KG1 (cell line): ENCODE measurements around the gene PIEZO2.
"Not testable (repeated sequence)": the region's sequence is repeated elsewhere in the genome, so short reads cannot be mapped to it uniquely, and the experiment has no call there.

Source experiments
- DNase-seq: peaks from one replicate; lab custom pipeline; 2025; lab: John Stamatoyannopoulos, UW

Gene PIEZO2

DNA sequence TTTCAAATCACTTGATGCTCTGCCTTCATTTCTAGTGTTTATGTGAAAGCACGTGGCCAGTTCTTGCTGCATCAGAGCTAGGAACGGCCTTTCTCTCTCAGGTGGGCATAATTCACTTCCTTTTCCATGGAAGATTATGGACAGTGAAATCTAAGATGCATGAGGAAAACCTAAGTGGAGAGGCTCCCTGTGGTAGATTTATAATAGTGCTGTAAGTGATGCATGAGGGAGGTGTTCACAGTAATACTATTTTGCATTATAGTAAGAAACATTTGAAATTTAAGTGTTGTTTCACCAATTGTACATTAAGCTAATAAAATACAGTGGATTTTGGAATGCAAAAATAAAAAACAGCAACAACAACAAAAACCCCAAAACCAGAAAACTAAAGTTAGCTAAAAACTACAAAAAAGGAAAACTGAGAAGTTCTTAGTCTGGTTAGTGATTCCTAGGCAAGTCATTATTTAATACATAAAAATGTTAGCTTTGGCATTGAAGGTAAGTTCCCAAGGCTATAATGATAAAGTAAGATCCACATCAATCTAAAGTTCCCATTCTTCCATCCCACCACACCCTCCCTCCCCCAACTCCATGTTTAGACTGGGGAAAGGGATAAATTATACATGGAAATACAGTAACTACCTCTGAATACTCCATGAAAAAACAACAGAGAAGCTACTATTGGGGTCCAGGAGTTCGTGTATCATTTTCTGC, 469.7 kb downstream of the PIEZO2 start:
- DNase-seq, result no peak

GRCh38 chr18:10671441-10671840, 477.9 kb downstream of the PIEZO2 start:
- no peak for DNase-seq

DNA sequence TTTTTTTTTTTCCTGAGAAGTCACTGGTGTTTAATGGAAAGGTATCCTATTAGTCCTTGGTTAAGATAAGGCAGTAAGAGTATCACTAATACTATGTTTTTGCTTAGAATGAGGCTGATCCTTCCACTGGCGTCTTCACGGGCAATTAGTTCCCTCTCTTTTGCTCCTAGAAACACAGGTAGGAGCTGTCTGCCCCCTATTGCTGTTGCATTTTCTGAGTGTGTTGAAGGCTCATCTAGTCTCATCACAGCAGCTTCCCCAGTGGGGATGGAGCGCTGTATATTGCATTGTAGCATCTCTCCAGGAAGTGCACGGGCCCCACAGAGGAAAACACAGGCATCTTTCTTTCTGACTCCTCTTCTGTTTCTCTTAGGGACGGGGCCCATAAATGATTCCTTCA, 478.5 kb downstream of the PIEZO2 start:
- no peak for DNase-seq

- no peak for DNase-seq
Observed at GRCh38 chr18:10669441-10670100, 479.8 kb downstream of the PIEZO2 start.

DNA sequence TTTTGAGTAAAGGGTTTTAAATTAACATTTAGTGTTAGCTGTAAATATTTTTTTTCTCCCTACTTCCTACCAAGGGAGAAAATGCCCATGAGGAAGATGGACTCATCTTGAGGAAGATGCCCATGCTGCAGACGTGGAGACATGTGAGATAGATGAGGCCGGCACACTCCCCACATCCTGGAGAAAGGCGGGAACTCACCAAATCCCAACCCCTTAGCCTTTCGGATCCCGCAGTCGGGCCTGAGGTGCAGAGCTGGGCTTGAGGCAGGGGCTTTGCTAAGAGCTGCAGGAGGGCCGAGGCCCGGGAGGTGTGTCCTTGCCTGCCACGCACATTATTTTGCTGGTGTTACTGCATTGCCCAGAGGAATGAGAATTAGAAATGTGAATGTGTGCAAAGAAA, 485.6 kb downstream of the PIEZO2 start:
- DNase-seq, result no peak

DNA sequence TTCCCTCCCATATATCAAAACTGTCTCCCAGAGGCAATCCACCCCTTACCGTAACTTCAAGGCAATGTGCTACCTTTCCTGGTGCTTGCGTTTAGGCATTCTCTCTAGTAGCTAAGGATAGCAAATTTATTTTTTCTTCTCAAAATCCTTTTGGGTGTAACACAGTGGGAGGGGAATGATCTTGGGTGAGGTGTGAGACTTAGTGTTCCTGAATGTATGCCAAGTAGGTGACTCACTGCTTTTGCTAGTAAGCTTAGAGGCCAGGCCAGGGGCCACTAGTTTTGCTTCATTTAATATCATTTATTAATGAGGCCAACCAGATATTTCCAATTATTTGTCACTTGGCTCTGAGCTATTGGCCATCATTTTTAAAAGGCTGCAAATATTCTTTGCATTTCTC, 488.1 kb downstream of the PIEZO2 start:
- no peak for DNase-seq

- DNase-seq, result no peak
Observed at GRCh38 chr18:10660179-10660884, 489.0 kb downstream of the PIEZO2 start.

- no peak for DNase-seq
Observed at GRCh38 chr18:10659594-10659993, 489.8 kb downstream of the PIEZO2 start.

- DNase-seq, result no peak
Observed at GRCh38 chr18:10659000-10659399, 490.4 kb downstream of the PIEZO2 start.

GRCh38 chr18:10644003-10644402, 505.4 kb downstream of the PIEZO2 start:
- DNase-seq, result not testable (repeated sequence)

DNA sequence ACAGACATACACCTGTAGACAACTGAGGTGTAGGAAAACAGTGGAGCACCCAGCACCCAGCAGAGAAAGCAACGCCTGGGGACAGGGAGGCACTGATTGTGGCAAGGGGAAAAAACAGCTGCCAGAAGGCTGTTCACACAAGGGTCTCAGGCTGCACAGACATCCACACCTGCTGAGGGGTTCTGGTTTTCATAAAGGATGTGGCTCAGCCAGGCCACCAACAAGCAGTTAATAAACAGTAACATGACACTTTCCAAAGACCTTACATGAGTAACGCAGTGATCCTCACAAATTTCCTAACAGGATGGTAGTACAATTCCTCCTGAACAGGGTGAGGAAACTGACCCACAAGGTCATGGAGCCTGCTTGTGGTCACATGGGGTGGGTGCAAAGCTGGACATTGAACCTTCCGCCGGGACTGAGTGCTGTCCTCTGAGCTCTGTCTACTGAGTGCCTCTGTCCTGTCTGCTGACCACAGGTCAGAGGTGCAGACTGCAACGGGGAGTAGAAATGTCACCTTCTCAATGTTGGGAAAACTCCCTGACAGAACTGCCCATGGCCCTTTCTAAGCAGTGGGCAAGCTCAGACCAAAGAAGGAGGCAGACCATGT, 506.3 kb downstream of the PIEZO2 start:
- not testable (repeated sequence) for DNase-seq

DNA sequence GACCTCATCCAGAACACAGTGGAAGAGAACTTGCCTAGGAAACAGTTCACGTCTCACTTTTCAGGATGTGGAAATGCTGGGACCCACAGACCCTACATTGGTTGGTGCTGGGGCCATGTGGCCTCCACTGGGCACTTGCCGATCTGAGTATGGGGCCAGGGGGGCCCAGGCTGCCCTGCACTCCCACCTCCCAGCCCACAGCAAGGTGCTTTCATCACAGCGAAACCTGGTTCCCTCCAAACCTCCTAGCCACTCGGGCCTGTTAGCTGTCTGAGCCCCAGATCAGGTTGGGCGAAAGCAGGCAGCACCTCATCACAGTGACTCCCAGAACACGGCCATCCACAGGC, 510.9 kb downstream of the PIEZO2 start:
- not testable (repeated sequence) for DNase-seq

- DNase-seq, result not testable (repeated sequence)
Observed at GRCh38 chr18:10637858-10638538, 511.4 kb downstream of the PIEZO2 start.

DNA sequence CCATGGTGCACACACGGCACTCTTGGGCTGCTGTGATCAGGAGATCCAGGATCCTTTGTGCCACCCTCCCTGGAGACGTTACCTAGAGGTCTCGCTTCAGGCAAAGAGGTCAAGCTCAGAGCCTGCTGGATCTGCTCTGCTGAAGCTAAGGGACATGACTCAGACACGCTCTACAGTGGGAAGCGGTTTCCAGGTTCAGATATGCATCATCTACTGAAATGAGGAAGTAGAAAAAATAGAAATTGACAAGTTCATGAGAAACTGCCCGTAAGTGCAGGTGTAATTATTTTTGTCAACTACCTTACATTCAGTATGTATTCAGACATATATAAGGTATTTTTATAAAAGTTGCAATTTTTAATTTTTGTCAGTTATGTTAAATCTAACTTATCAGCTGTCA, 520.3 kb downstream of the PIEZO2 start:
- DNase-seq, result not testable (repeated sequence)

DNA sequence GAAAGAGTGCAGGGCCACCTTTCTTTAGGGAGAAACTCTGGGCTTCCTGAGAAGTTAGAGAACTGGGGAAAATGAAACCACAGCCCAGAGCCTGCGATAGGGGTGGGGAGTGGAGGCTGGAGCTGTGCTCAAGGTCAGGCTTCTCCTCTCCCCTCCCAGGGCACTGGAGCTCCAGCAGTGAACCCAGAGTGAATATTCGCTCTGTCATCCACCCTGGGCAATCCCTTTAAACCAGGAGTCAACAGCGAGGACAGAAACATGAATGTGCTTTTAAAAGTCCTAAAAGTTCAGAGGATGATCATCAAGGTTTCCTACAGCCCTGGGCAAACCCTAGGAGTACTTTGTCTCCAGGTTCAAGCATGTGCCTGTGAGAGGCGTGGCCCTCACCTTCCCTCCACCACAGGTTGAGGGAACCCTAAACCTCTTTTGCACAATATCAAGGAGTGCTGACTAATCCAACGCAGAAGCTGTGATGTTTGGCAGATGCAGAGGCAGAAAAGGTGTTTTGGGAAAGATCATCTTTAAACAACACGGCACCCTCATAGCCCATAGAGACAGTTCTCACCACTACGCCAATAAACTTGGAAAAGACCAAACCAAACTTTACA, 522.7 kb downstream of the PIEZO2 start:
- DNase-seq, result not testable (repeated sequence)

GRCh38 chr18:10623606-10624005, 525.8 kb downstream of the PIEZO2 start:
- DNase-seq, result not testable (repeated sequence)

- DNase-seq, result not testable (repeated sequence)
Observed at GRCh38 chr18:10622982-10623381, 526.4 kb downstream of the PIEZO2 start.

GRCh38 chr18:10620670-10621329, 528.6 kb downstream of the PIEZO2 start:
- DNase-seq, result not testable (repeated sequence)
